Measurements from ENCODE around the gene ABHD17C.

DNA sequence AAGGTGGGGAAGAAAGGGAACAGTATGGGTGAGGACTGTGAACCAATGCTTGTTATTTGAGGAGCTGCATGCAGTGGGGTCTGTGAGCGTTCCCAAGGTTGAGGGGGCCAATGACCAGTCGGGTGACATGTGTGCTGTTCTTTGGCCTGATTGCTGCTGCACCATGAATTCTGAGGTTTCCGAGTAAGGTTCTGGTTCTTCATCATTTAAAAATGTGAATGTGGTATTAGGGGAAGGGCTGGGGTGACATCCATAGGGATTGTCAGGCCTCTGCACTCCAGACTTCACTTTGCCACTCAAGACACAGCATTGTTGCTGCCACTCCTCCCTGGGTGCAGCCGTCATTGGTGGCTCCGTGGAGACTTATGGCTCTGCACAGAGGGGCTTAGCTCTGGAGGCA lies 32.5 kb downstream of the ABHD17C start:
- TF ChIP-seq, protein P1, sequence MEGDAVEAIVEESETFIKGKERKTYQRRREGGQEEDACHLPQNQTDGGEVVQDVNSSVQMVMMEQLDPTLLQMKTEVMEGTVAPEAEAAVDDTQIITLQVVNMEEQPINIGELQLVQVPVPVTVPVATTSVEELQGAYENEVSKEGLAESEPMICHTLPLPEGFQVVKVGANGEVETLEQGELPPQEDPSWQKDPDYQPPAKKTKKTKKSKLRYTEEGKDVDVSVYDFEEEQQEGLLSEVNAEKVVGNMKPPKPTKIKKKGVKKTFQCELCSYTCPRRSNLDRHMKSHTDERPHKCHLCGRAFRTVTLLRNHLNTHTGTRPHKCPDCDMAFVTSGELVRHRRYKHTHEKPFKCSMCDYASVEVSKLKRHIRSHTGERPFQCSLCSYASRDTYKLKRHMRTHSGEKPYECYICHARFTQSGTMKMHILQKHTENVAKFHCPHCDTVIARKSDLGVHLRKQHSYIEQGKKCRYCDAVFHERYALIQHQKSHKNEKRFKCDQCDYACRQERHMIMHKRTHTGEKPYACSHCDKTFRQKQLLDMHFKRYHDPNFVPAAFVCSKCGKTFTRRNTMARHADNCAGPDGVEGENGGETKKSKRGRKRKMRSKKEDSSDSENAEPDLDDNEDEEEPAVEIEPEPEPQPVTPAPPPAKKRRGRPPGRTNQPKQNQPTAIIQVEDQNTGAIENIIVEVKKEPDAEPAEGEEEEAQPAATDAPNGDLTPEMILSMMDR (conservative IDR thresholded peaks at IDR 0.05; ENCODE audit: low read depth, low read length): no peak
- TF ChIP-seq EZH2phosphoT487 (IDR thresholded peaks at IDR 0.05; ENCODE audit: borderline replicate concordance, low read length): no peak

All from PC-3 (cell line).